AML-193 (cell line): ENCODE data around the gene ARMC3.

ENCODE experiments used
- DNase-seq, 2 experiments: peaks; one replicate each; lab custom pipeline; 2025; lab: John Stamatoyannopoulos, UW

ARMC3 gene

DNA sequence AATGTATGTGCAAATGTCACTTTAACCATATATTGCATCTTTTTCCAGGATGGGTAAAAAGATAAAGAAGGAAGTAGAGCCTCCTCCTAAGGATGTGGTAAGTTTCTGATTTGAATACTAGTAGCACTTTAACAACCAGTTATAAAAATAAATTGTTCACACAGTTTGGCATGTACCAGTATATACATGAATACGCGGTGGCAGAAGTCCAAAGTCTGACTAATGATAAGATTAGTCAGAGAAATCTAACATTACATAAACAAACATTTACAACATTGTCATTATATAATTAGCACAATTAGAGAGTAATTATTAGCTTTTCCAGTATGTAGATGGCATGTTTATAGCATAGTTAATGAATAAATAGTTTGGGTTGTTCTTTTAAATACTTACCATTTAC lies 4.1 kb downstream of the ARMC3 start:
- DNase-seq: no peak

DNA sequence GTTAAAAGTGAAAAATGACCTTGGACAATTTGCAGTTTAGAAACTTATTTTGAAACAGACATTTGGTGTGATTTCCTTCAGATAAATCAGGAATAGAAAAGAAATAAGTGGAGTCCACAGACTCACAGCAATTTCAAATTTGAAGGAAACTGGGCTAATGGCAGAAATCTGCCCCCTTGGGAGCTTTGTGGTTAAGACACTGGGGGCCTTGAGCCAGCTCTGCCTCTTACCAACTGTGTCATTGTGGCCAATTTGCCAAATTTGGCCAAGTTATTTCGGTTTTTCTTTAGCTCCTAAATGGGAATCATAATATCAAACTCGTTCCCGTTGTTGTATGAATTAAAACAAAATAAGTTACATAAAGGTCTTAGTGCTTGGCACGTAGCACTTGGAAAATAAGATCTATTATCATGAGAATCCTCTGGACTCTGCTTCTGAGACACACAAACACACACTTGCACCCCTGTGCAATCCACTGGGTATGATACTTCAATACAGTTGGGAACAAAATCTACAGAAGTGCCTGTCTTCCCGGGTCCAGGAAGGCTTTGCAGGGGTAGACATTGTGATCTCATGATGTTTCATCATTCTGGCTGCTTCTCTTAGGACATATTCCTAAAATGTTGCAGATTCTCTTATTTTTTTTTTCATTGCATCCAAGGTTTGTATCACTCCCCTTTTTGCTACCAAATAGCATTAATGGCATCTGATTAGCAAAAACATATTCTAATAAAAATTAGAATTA lies 4.9 kb downstream of the ARMC3 start:
- DNase-seq: no peak

DNA sequence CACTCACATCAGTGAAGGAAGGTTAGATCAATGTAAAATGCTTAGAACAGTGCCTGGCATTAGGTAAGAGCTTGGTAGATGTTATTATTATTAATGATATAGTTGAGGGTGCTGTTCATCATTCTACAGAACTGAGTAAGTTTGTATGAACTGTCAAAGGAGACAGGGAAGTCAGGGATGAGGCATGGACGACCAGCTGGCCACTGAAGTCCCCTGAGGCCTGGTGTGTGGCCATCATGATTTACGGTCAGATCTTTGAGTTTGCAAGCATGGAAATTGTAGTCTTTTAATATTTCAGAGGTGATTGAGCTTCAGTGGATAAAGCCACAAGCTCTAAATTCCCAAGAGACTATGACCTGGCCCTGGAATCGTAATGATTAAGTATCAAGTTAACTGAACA lies 6.9 kb downstream of the ARMC3 start:
- no peak for DNase-seq

- no peak for DNase-seq
These were observed 14.6 kb downstream of the ARMC3 start for GRCh38 chr10:22942437-22942836.

- no peak for DNase-seq
These were observed 18.3 kb downstream of the ARMC3 start for GRCh38 chr10:22945934-22946673.

- no peak for DNase-seq
These were observed 27.1 kb downstream of the ARMC3 start for GRCh38 chr10:22954970-22955369.

DNA sequence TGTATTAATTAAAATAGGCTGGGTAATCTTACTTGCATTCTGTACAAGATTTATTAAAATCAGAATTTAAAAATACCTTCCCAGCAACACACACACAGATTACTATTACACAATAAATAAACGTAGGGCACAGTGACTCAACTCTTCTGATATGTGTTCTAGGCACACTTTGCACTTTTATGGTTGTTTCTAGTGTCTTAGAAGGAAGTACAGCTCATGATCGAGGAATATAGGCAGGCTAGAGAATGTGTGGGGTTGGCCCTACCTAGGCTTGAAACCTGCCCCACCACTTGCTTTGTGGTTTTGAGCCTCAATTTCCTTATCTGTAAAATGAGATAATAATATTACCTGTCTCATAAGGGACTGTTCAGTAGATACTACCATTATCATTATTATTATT lies 30.5 kb downstream of the ARMC3 start:
- no peak for DNase-seq

DNA sequence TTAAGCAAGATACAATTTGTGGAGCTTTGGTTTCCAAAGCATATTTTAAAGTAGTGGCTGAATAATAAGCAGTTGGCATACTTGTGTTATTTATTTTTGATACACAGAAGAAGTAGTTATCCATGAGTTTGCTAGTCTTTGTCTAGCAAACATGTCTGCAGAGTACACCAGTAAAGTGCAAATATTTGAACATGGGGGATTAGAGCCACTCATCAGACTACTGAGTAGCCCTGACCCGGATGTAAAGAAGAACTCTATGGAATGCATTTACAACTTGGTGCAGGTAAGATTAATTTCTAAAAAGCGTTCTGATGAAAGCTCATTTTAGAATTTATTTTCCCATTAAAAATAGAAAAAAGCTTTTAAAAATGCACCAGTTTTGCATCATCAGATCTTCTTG lies 31.4 kb downstream of the ARMC3 start:
- no peak for DNase-seq

GRCh38 chr10:22959950-22960349 lies 32.1 kb downstream of the ARMC3 start:
- no peak for DNase-seq

DNA sequence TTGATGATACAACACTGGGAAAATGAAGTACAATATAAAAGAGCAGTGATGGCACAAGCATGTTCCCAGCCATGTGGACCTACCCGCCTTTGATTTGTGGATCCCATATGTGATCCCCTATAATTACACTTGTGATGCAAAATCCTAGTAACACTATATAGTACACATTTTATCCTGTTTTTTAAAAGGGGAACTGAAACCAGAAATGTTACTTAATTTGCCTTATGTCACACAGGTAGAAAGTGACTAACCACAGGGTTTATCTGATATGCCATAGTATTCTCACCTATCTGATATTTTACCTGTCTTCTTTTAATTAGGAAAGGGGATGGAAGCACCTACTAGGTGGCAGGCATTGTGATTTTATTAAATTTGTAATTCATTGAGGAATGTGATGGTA lies 35.0 kb downstream of the ARMC3 start:
- no peak for DNase-seq

DNA sequence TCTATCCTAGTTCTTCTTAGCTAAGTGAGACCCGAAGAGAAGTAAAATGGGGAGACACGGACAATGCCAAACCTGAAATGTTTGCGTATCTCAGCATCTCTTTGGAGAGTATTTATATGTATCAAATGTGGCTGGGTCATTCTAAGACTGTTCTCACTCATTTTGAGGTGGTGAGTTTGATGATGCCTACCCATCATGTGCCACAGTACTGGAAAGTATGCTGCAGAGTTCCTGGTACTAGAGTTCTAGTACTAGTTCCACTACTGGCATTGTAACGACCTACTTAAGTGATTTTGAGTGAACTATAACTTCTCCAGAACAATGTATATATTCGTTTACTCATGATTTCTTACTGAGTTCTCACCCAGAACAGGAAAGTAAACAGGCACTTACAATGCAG lies 41.9 kb downstream of the ARMC3 start:
- no peak for DNase-seq

DNA sequence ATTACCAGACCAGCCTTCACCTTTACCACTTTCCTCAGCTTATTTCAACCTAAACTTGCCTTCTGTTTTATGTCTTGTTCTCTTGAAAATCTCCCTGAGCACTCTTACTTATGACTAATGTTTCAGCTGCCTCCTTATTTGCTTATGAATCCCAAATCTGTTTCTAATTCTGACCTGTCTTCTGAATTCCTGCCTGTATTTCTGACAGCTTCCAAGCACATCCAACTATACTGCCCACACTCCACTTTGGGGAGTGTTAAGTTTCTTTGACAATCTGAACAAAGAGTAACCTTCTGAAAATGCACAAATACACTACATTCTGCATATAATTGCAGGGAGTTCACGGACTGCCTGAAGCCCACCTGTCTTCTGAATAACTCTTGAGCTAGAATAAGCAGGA lies 48.7 kb downstream of the ARMC3 start:
- no peak for DNase-seq

GRCh38 chr10:22977751-22978150 lies 49.9 kb downstream of the ARMC3 start:
- DNase-seq: no peak

- no peak for DNase-seq
These were observed 50.4 kb downstream of the ARMC3 start for GRCh38 chr10:22978287-22978686.

GRCh38 chr10:22978918-22979317 lies 51.1 kb downstream of the ARMC3 start:
- DNase-seq: no peak

DNA sequence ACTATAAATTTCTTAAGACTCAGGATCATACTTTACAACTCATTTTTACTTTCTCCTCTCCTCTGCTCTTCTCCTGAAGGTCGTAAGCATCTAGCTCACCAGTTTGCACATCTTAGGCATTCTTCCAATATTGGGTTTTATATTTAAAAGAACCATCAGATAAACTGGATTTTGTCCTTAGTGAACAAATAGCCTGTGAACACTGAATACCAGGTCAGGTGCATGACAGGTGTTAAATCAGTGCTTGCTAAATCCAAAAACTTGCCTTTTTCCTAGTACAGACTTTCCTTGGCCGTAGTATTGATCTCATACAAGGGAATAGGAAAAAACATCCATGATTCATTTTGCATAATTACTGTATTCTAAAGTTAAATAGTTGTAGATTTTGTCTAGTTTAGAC lies 53.0 kb downstream of the ARMC3 start:
- DNase-seq: no peak

GRCh38 chr10:22984066-22984465 lies 56.2 kb downstream of the ARMC3 start:
- peak; percentile 1 to 4 for DNase-seq

- DNase-seq: peak; percentile 37 to 38
These were observed 59.1 kb downstream of the ARMC3 start for GRCh38 chr10:22986771-22987542.

DNA sequence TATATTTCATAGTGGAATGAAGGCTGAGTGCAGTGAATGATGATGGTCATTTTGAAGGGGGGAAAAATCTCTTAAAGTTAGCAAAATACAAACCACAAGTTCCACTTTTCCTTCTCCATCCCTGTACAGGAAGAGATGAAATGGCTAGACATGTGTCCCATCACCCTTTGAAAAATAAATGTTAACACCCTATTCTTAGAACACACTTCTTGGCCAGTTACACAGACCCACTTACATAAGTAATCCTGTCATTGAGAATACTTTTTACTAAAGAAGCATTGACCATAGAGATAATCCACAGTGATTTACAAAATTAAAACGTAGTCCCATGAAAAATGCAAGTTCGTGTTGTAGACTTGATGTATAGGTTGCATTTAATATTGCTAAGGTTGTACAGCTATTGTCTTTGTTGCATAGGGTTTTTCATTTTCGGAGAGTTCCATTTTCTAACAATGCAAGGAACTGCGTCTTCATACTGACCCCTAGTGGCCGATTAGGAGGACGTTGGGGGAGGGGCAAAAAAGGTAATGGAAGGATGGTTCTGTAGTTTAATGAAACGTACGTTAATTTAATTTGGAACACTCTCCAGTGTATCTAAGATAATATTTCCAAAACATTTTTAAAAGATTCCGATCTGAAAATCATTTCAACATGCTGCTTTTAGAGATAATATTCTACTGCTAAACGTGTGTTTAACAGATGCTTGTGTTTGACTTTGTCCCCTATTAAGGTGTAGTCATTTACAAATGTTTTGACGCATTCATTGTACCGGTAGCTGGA lies 60.9 kb downstream of the ARMC3 start:
- peak; percentile 58 to 63 for DNase-seq

GRCh38 chr10:22990443-22990842 lies 62.6 kb downstream of the ARMC3 start:
- DNase-seq: no peak

- no peak for DNase-seq
These were observed 64.2 kb downstream of the ARMC3 start for GRCh38 chr10:22992075-22992474.

DNA sequence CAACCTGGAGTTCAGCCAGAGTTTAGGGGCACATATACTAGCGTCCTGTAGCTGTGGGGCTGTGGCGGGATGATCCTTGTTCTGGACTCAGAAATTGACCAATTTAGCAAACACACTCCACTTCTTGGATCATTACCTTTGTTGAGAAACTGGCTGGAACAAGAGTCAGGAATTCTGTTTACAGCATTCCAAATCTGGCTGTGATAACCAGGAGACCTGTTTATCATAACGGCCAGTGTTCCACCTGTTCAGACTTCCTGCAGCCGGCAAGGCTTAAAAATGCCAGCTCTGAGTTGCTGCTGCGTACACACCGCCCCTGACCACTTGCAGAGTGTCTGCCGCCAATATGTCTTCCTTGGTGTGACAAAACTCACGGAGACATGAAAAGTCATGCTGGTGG lies 64.8 kb downstream of the ARMC3 start:
- no peak for DNase-seq
